ENCODE data around the gene CRADD.
A peak's percentile ranks its signal among the peaks of the same experiment; 100 is the strongest.
"Not testable (repeated sequence)": the region's sequence is repeated elsewhere in the genome, so short reads cannot be mapped to it uniquely, and the experiment has no call there.

Gene CRADD

GRCh38 chr12:93706824-93707223, 29.6 kb downstream of the CRADD start:
- peak; percentile 75 for DNase-seq (ENCODE audit: low read depth)

- DNase-seq (ENCODE audit: low read depth) = peak; percentile 82
These were observed 30.7 kb downstream of the CRADD start for GRCh38 chr12:93707836-93708235.

GRCh38 chr12:93708952-93709351, 31.8 kb downstream of the CRADD start:
- DNase-seq (ENCODE audit: low read depth) = no peak

GRCh38 chr12:93709386-93709785, 32.2 kb downstream of the CRADD start:
- DNase-seq (ENCODE audit: low read depth) = no peak

GRCh38 chr12:93710574-93710926, 33.4 kb downstream of the CRADD start:
- no peak for DNase-seq (ENCODE audit: low read depth)

- DNase-seq (ENCODE audit: low read depth) = not testable (repeated sequence)
These were observed 34.3 kb downstream of the CRADD start for GRCh38 chr12:93711502-93711901.

- peak; percentile 42 for DNase-seq (ENCODE audit: low read depth)
These were observed 35.0 kb downstream of the CRADD start for GRCh38 chr12:93712200-93712599.

GRCh38 chr12:93713060-93713459, 35.9 kb downstream of the CRADD start:
- DNase-seq (ENCODE audit: low read depth) = no peak

- DNase-seq (ENCODE audit: low read depth) = no peak
These were observed 36.6 kb downstream of the CRADD start for GRCh38 chr12:93713800-93714199.

GRCh38 chr12:93714382-93714781, 37.2 kb downstream of the CRADD start:
- DNase-seq (ENCODE audit: low read depth) = peak; percentile 53

GRCh38 chr12:93719710-93720109, 42.5 kb downstream of the CRADD start:
- no peak for DNase-seq (ENCODE audit: low read depth)

- DNase-seq (ENCODE audit: low read depth) = no peak
These were observed 43.4 kb downstream of the CRADD start for GRCh38 chr12:93720559-93720958.

GRCh38 chr12:93722179-93722578, 45.0 kb downstream of the CRADD start:
- DNase-seq (ENCODE audit: low read depth) = no peak

GRCh38 chr12:93722835-93723567, 45.8 kb downstream of the CRADD start:
- DNase-seq (ENCODE audit: low read depth) = peak; percentile 79

GRCh38 chr12:93723568-93723930, 46.4 kb downstream of the CRADD start:
- no peak for DNase-seq (ENCODE audit: low read depth)

GRCh38 chr12:93725531-93725930, 48.4 kb downstream of the CRADD start:
- DNase-seq (ENCODE audit: low read depth) = no peak

GRCh38 chr12:93727195-93727811, 50.1 kb downstream of the CRADD start:
- peak; percentile 51 for DNase-seq (ENCODE audit: low read depth)

GRCh38 chr12:93727911-93728310, 50.7 kb downstream of the CRADD start:
- DNase-seq (ENCODE audit: low read depth) = no peak

- DNase-seq (ENCODE audit: low read depth) = no peak
These were observed 52.8 kb downstream of the CRADD start for GRCh38 chr12:93729934-93730333.

GRCh38 chr12:93733358-93733757, 56.2 kb downstream of the CRADD start:
- no peak for DNase-seq (ENCODE audit: low read depth)

GRCh38 chr12:93733928-93734327, 56.8 kb downstream of the CRADD start:
- DNase-seq (ENCODE audit: low read depth) = no peak

GRCh38 chr12:93734784-93735183, 57.6 kb downstream of the CRADD start:
- no peak for DNase-seq (ENCODE audit: low read depth)

- no peak for DNase-seq (ENCODE audit: low read depth)
These were observed 59.5 kb downstream of the CRADD start for GRCh38 chr12:93736640-93737178.
